Transverse colon (tissue), 3 donors: ENCODE results near the gene PHLDA3.

Source experiments
- EP300 ChIP-seq: sonication (generic); formaldehyde crosslinking; IDR thresholded peaks from one replicate; pipeline ENCODE4 v1.6.1; 2017; ENCODE audit warnings: antibody characterized with exemption, low read depth
- POLR2A ChIP-seq: fragments of 450-650 bp; IDR thresholded peaks from one replicate; pipeline ENCODE4 v1.6.1; 2016; ENCODE audit warnings: antibody characterized with exemption, mild to moderate bottlenecking, moderate library complexity
- TF ChIP-seq, protein P1 (sequence below), 5 experiments: fragments of 200-600 bp in 3 of 5; fragments of 450-650 bp in 2 of 5; sonication (generic) in 3 of 5; IDR thresholded peaks; 1 replicate in 2 of 5; 2 replicates in 3 of 5; pipeline ENCODE4 v1.5.1; 2016 to 2017; ENCODE audit warnings: antibody characterized with exemption in 5 of 5, inconsistent platforms in 3 of 5, mild to moderate bottlenecking in 2 of 5, moderate library complexity in 1 of 5

DNA sequence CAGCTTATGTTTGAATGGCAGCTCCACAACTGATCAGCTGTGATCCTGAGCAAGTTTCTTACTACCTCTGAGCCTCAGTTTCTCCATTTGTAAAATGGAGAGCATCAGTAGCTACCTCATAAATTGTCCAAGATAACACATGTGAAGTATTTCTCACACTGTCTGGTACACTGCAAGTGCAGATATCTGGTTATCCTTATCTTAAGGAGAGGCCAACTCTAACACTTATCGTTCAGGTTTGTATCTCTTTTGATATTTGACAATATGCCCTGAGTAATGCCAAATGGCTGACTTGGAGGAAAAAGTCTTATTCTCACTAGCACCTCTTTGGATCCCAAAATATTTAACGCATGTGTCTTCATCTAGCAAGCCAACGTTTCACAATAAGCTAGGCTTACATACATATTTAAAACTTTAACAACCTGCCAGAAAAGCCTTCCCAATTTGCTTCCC lies 35.2 kb upstream of the PHLDA3 start:
- TF ChIP-seq EP300 = no peak
- TF ChIP-seq, protein P1, sequence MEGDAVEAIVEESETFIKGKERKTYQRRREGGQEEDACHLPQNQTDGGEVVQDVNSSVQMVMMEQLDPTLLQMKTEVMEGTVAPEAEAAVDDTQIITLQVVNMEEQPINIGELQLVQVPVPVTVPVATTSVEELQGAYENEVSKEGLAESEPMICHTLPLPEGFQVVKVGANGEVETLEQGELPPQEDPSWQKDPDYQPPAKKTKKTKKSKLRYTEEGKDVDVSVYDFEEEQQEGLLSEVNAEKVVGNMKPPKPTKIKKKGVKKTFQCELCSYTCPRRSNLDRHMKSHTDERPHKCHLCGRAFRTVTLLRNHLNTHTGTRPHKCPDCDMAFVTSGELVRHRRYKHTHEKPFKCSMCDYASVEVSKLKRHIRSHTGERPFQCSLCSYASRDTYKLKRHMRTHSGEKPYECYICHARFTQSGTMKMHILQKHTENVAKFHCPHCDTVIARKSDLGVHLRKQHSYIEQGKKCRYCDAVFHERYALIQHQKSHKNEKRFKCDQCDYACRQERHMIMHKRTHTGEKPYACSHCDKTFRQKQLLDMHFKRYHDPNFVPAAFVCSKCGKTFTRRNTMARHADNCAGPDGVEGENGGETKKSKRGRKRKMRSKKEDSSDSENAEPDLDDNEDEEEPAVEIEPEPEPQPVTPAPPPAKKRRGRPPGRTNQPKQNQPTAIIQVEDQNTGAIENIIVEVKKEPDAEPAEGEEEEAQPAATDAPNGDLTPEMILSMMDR (IDR thresholded peaks at IDR 0.05) = no peak
- no peak for TF ChIP-seq POLR2A
